Occipital lobe (tissue), 2 donors: Measurements from ENCODE around the gene ST3GAL2. TPM values are rescaled to one million over a fixed set of nuclear protein-coding genes. Genes with fewer than 3 reads are reported as not detected.

Experiments used
- DNase-seq: peaks from one replicate; lab custom pipeline; 2025; lab: John Stamatoyannopoulos, UW
- total RNA-seq: library from RNA; depleted of rRNA; stranded (reverse); fragments of >200 nt; gene quantifications from one replicate; pipeline ENCODE4 v1.2.3, GENCODE V29; 2014

Gene ST3GAL2
- total RNA-seq, 1 donor from 2014 or later, result 35.2 TPM

GRCh38 chr16:70440009-70440692 is 1.3 kb upstream of the ST3GAL2 start:
- no peak for DNase-seq

GRCh38 chr16:70438585-70438968 is 323 bp downstream of the ST3GAL2 start:
- DNase-seq, result no peak

GRCh38 chr16:70437582-70438557 is 1.0 kb downstream of the ST3GAL2 start:
- DNase-seq, result peak; percentile 39

- no peak for DNase-seq
Observed at GRCh38 chr16:70437017-70437581, 1.8 kb downstream of the ST3GAL2 start.

- no peak for DNase-seq
Observed at GRCh38 chr16:70434484-70435260, 4.2 kb downstream of the ST3GAL2 start.

GRCh38 chr16:70433458-70434103 is 5.3 kb downstream of the ST3GAL2 start:
- DNase-seq, result no peak

GRCh38 chr16:70432723-70433457 is 6.0 kb downstream of the ST3GAL2 start:
- DNase-seq, result no peak

GRCh38 chr16:70432356-70432722 is 6.6 kb downstream of the ST3GAL2 start:
- DNase-seq, result no peak

- DNase-seq, result no peak
Observed at GRCh38 chr16:70430667-70431536, 8.0 kb downstream of the ST3GAL2 start.

- DNase-seq, result no peak
Observed at GRCh38 chr16:70429888-70430666, 8.8 kb downstream of the ST3GAL2 start.

GRCh38 chr16:70428178-70428998 is 10.5 kb downstream of the ST3GAL2 start:
- DNase-seq, result peak; percentile 59

- DNase-seq, result no peak
Observed at GRCh38 chr16:70427786-70428177, 11.1 kb downstream of the ST3GAL2 start.

GRCh38 chr16:70422543-70422942 is 16.4 kb downstream of the ST3GAL2 start:
- DNase-seq, result no peak

- DNase-seq, result no peak
Observed at GRCh38 chr16:70421473-70422311, 17.2 kb downstream of the ST3GAL2 start.

- no peak for DNase-seq
Observed at GRCh38 chr16:70421014-70421413, 17.9 kb downstream of the ST3GAL2 start.
